ENCODE results near the gene HIPK2. TPM values are rescaled to one million over a fixed set of nuclear protein-coding genes. Genes with fewer than 3 reads are reported as not detected.
"Not testable (repeated sequence)": the region's sequence is repeated elsewhere in the genome, so short reads cannot be mapped to it uniquely, and the experiment has no call there.

Gene HIPK2
- total RNA-seq, 1 experiment from 2014 or later: 18.3 TPM

DNA sequence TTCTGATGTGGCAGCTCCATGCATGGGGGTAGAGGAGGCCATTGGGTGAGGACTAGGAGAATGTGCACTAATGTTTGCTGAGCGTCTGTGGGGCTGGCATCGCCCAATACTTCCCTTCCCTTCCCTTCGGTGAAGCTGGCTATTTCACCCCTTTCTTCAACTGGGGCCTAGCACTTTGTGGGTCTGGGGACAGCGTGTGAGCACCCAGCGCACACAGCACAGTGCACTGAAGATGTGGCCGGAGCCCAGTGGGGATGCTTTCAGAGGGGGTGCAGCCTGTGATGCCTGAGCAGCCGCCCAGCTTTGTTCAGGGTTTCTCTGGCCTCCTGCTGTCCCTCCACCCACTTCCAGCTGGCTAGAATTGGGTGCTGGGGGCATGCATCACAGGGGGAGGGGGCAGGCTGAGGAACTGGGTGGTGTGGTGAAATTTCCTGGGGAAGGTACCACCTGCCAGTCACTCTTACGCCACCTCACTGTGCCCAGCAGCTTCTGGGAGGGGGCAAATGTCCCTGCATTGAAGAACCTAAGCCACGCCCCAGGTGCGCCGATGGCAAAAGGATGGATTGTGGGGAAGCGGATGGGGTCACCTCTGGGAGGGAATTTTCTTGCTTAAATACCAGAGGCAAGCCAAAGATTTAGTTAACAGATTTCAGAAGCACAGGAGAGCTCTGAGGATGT, 208.8 kb downstream of the HIPK2 start:
- DNase-seq (ENCODE audit: low read depth): no peak

DNA sequence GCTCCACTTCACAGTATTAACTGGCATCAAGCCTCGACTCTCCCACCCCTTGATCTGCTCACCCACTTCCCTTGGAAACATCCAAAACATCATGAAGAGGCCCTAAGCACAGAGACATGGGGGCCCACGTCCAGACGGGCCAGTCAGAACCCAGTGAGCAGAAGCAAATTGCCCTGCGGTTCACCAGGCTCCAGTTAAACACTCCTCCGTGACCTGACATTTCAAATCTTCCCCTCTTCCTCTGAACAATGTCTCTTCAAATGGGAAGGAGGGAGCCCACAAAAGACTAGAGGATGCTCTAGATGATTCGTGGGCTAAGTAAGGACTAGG, 209.5 kb downstream of the HIPK2 start:
- no peak for DNase-seq (ENCODE audit: low read depth)

DNA sequence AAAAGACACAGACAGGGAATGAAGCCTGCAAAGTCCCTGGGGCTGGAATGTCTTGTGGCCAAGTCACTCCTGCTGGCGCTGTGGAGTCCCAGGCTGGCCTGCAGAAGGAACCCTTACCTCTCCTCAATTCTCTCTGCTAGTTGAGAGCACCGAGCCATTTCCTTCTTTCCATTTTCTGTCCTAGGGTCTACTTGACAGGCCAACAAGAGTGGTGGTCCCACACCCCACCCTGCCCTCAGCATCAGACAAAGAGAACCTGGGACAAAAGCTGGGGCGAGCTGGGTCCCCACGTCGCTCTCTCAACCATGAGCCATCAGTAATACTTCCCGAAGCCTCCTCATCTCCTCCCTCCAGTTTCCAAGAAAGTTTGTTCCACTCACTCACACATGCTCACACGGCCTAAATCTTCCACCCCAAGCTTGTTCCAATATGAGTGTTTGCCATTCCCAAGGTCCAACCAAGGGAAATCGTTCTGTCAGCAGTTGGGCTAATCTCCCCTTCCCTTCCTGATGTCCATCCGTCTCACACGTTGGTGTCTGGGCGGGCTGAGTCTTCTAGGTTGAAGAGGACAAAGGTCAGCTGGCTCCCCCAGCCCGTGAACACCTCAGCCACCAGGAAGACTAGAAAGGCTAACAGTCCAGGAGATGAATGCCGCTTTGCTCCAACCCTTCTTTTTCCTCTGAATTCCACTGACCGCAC, 210.0 kb downstream of the HIPK2 start:
- no peak for DNase-seq (ENCODE audit: low read depth)

DNA sequence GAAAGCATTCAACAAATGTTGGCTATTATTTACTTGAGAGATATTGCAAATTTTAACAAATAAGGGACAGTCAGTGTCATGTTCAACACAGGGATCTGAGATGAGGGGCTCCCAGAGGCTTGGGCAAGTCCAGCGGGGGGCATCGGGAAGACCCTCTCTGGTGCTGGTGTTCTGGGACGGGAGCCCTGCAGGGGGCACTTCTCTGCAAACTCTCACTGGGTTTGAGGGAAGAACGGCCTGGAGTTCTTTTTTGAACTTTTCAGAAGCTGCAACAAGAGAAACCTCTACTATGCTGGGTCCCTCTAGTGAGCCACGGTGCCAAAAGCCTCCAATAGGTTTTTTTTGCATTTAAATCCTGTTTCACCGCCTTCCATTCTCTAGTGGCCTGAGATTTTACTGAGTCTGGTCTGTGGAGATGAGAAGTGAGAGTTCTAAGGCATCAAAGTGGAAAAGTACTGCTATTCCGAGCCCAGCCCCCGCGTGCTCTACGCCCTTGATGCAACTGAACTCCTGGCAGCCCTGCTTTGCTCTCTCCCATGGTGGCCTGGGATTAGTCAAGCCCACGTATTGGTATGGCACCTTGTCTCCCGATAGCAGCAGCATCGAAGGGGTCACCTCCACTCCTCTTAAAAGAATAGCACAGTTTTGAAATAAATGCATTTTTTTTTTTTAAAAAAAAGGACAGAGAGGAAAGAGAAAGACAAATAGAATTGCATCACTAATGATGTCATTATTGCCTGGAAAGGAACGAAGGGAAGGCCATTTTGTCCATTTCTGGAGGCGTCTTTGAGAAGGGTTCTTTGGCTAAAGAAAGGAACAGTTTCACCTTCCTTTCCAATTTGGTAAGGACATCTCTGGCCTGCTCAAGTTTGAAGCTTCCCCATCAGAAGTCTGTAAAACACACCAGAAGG, 210.8 kb downstream of the HIPK2 start:
- DNase-seq (ENCODE audit: low read depth): no peak

DNA sequence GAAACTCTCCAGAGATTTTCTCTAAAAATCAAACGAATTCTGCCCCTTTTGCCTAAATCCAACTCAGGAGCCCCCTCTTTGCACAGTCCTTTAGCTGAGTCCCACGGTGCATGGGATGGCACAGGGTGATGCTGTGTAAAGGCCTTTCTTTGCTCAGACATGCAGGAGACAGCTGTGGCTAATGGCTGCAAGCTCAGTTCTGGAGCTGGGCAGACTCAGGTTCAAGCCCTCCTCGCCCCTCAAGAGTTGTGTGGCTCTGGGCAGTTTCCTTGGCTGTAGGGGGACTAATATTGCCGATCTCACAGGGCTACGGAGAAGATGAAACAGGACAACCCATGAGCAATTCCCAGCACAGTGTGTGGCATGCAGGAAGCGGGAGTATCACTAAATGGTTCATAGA, 211.7 kb downstream of the HIPK2 start:
- DNase-seq (ENCODE audit: low read depth): no peak

DNA sequence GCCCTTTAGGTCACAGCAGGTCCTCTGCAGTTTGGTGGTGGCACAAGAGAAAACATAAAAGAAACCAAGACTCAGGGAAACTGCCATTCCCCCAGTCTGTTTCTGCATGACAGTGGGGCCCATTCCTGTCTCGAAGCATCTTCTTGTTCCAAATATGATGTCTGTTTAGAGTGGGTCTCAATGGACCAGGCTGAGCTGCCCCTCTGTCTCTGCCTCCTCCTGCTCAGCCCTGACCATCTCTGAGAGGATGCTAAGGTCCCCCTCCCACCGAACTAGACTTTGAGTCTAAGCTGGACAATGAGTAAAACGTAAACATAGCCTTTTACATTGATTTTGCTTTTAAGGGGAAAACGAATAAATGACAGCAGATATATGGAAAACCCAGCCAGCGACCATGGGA, 213.9 kb downstream of the HIPK2 start:
- DNase-seq (ENCODE audit: low read depth): no peak

DNA sequence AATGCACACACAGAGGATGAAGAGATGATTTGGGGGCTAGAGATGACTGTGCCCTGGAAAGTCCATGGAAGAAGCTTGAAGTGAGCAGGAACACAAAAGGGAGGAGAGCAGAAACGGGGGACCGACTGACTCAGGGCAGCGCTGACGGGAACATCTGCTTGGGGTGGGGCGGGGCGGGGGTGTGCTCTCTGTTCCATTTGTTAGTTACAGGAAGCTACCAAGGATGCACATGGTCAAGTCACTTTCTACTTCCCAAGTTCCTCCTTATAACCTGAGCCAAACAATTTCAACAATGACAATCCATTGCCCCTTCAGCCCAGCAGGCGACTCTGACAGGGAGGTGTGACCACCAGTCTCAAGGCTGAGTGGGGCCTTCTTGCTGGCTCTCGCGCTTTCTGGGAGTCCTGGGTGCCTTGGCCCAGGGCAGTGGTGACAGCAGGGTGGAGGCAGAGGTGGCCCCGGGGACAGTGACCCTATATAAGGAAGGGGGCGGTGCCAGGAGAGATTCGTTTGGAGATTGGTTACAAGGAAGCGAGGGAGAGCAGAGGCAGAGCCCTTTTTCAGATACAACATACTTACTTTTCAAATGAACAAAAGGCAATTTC, 214.7 kb downstream of the HIPK2 start:
- no peak for DNase-seq (ENCODE audit: low read depth)

DNA sequence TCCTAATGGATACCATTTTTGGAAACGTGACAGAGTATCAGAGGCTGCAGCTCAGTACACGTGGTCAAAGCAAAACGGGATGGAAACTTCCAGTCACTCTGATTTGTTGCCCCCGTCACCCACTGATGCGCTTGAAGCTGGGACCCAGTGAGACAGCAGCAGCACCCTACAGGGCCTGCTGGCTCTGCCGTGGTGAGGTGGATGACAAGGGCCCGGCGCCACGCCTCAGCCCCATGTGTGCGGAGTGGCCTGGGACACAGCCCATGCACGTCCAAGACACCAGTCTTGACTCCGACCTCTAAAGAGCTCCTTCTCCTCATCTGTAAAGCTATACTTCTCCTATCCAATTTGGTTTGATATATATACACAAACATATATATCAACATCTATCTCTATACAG, 215.3 kb downstream of the HIPK2 start:
- DNase-seq (ENCODE audit: low read depth): no peak

DNA sequence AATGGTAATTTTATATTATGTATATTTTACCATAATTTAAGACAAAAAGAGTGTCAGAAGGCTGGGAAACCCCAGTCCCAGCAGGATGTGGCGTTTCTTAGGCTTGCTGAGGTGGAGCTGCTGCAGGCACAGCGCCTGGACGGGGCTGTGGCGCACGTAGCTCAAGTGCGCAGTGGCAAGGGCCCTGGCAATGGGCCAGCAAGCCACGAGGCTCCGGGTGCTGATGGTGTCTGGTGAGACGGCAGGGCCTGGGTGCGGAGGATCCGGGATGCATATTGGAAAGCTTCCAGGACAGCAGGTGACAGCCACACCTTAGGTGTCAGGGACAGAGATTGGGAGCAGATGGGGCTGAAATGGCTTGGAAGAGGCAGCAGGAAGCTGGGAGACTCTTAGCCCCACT, 217.1 kb downstream of the HIPK2 start:
- no peak for DNase-seq (ENCODE audit: low read depth)

DNA sequence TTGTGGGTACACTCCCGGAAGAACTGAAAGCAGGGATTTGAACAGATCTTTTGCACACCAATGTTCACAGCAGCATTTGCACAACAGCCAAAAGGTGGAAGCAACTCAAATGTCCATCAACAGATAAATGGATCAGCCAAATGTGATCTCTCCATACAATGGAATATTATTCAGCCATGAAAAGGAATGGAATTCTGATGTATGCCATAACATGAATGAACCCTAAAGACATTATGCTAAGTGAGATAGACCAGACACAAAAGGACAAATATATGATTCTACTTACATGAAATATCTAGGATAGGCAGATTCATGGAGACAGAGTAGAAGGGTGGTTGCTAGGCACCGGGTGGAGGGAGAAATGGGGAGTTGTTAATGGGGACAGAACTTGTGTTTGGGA, 217.6 kb downstream of the HIPK2 start:
- DNase-seq (ENCODE audit: low read depth): no peak

DNA sequence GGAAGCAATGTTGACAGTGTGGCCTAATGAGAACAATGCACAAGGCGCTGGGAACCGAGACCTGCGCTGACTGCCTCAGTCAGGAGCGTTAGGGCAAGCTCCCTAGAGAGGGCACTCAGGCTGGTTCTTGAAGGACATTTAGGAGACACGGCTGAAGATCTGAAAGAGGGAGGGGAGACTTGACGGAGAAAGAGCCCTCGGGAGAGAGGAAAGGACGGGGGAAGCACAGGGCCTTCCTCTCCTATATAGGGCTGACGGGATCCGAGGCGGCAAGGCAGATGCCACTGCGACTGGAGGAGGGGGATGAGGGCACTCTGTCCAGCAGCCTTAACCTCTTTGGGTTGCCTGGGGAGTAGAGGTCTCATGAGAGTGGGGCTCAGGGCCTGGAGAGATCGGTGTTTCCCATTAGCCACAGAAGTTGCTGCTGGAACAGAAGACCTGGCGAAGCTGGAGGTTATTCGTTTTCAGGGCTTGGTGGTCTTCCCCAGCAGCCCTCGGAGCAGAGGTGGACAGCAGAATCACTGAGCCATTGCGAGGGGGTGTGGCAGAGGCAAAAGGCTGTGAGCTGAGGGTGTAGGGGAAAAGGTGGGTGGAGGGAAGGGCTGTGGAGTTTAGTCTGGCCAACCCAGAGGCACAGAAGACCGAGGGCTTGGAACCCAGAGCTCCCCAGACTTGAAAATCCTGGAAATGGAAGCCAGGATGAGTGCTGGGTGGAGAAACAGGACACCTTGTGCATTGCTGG, 218.3 kb downstream of the HIPK2 start:
- DNase-seq (ENCODE audit: low read depth): no peak

DNA sequence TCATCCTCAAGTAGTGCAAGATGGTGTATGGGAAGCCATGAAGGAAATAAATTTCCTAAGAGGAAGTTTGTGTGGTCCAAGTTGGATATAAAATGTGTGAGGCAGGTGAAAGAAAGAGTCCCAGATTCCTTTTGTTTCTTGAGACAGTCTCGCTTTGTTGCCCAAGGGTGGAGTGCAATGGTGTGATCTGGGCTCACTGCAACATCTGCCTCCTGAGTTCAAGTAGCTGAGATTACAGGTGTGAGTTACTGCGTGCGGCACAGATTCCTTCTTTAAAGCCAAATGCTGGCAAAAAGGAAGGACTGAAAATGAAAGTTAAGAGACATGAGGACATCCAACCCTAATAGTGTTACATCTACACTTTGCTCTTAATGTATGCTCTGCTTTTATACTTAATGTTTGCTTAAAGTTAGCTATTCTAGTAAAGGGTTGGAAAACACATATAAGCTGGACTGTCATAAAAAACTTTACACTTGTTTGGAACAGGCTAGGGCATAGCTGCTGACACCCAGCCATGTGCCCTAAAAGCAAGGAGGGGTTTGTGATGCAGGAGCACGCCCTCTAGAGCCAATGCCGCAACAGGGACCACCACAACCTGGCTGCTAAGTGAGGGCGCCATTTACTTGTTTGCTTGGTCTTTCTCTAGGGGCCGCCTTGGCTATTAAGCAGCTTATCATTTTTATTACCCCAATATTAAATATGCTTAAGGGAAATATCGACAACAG, 219.8 kb downstream of the HIPK2 start:
- DNase-seq (ENCODE audit: low read depth): no peak

DNA sequence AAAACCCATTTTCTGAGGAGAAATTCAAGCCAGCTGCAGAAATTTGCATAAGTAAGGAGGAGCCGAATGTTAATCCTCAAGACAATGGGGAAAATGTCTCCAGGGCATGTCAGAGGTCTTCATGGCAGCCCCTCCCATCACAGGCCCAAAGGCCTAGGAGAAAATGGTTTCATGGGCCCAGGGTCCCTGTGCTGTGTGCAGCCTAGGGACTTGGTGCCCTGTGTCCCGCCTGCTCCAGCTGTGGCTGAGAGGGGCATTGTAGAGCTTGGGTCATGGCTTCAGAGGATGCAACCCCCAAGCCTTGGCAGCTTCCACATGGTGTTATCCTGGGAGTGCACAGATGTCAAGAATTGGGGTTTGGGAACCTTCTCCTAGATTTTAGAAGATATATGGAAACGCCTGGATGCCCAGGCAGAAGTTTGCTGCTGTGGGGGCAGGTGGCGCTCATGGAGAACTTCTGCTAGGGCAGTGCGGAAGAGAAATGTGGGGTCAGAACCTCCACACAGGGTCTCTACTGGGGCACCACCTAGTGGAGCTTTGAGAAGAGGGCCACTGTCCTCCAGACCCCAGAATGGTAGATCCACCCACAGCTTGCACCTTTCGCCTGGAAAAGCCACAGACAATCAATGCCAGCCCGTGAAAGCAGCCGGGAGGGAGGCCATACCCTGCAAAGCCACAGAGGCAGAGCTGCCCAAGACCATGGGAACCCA, 223.7 kb downstream of the HIPK2 start:
- not testable (repeated sequence) for DNase-seq (ENCODE audit: low read depth)

DNA sequence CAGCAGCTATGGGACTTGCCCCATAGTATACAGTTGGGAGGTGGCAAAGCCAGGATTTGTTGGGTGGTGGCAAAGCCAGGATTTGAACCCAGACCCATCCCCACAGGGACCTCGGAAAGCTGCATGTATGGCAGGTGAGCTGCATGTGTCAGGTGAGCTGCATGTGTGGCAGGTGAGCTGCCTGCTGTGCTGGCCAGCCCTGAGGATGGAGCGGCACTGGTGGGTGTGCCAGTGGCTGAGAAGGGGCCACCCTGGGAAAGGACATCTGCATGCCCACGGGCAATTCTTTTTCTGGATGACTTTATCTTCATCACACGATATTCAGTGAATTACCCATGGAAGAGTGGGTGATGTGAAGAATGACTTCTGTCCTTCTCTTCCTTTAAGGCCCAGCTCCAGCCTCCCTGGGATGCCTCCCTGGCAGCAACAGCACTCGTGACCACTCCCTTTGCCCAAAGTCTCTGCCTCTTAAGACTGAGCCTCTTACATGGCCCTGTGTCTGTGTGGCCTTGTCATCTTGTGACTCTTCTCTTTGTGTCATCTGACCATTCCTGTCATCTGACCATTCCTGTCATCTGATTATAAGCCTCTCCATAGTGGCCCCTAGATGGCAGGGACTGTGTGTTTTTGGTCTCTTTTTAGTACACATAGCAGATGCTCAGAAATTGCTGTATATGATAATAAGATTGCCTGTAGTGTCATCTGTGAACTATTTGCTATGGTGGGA, 229.3 kb downstream of the HIPK2 start:
- DNase-seq (ENCODE audit: low read depth): no peak

DNA sequence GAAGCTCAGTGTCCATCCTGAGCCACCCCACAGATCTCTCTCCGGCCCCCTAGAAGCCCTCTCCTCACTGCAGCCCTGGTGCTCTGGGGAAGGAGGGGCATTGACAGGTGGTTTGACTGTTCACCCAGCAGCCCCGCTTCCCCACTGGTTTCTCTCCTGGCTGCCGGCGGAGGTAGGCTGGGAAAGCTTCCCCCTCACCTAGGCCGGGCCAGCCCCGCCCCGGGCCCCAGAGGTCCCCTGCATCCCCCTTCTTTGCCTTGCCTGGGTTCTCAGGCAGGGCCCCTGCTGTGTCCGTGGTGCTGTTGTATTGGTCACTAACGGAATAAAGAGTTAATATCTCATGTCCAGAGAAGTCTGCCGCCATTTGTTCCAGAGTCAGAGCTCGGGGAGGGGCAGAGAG, 233.2 kb downstream of the HIPK2 start:
- no peak for DNase-seq (ENCODE audit: low read depth)

DNA sequence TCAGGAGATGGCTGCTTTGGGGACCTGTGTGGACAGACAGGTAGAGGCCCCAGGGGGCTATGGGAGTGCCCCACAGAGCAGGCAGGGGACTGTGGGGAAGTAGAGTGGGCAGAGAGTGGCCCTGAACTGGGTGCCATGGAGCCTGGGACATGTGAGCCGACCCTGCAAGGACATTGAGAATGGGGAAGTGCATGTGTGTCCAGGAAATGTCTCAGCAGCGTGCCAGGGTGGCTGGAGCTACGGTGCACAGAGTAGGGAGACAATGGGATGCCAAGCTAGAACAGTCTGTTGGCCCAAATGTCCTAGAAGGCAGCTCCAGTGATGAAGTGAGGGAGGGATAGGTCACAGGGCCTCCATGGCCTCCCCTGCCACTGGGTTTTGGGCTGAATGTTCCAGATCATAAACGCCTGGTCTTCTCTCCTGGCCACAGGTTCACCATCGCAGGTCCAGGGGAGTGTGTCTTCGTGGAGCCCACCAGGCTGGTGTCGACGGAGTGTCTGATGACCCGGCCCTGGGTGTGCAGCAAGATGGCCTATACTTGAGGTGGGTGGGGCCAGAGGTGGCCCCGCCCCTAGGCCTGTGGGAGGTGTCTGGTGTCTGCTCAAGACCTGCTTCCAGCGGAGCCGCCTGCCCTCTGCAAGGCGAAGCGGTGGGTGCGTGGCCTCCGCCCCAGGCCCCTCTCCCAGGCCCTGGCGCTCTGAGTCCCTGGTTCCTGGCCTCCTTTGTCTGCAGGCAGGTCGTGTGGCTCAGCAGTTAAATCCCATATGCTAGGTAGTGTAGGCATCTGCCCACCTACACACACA, 233.8 kb downstream of the HIPK2 start:
- DNase-seq (ENCODE audit: low read depth): no peak

DNA sequence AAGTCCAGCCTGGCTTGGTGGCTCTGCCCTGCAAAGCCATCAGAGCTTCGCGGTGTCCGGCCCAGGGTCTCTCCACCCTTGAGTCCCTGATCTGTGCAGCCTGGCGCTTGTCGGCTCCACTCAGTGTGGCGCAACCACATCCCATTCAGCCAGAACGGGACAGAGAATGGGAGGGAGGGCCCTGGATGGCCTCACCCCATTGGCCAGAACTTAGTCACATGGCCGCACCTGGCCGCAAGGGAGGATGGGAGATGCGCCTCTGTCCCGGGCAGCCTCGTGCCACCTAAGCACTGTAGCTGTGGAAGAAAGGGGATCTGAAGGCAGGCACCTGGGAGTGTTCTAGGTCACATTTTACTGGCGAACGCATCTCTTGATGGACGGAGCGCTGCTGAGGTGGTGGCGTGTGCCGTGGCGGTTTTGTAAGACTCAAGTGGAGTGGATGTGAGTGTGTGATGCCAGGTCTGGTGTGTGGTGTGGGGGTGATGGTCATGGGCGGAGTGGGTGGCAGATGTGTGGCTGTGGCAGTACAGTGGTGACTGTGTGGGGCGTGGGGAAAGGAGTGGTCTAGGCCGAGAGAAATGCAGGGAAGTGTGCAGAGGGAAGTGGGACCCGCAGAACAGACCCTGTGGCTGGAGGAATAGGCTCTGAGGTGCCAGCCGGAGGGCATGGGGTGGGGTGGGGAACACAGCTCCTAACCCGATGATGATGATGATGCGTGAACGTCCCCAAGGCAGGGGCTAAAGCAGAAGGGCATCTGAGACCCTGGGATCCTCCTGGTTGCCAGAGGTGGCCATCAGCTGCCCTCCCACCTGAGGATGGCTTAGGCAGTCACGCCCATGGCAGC, 235.3 kb downstream of the HIPK2 start:
- no peak for DNase-seq (ENCODE audit: low read depth)

All from M059J (cell line).